ENCODE results near the gene BEND2. TPM values are rescaled to one million over a fixed set of nuclear protein-coding genes. Genes with fewer than 3 reads are reported as not detected.

The BEND2 gene
- total RNA-seq, 3 donors from 2014 or later (not counting 1 experiment from before 2014, with no cell fraction given) = 0.16 to 1.3 (median 0.48) TPM

- intact Hi-C loops (cut with micrococcal nuclease) = no loop called here
- 94% methylated on average over 3 of the region's 4 CpGs for WGBS (ENCODE audit: insufficient coverage)
Observed at GRCh38 chrX:18166068-18166467, 54.6 kb downstream of the BEND2 start.

GRCh38 chrX:18160369-18160768, 60.3 kb downstream of the BEND2 start:
- Mint-ChIP-seq H3K4me3 (no peak overlapping the region), H3K36me3 (no peaks in the 10 kb centered on the region), H3K27ac (no peak overlapping the region), H3K4me1 (no peaks in the 10 kb centered on the region), H3K27me3 (ENCODE audit: low read depth in 2 of 2) (no peaks in the 10 kb centered on the region), H3K9me3 (peaks cover 0 to 7% of the 10 kb centered on the region in 2 donors)
- H3K27me3 ChIP-seq (ENCODE audit: control insufficient read depth, insufficient read depth, low read length) = no peaks in the 10 kb centered on the region
- H3K36me3 ChIP-seq (ENCODE audit: control insufficient read depth, insufficient read depth, low read length) = no peaks in the 10 kb centered on the region
- H3K27ac ChIP-seq (ENCODE audit: low read length) = no peak overlapping the region
- 94% methylated on average over 4 of the region's 4 CpGs for WGBS (ENCODE audit: insufficient coverage)
- H3K4me3 ChIP-seq (ENCODE audit: low read length) = no peak overlapping the region
- intact Hi-C loops (cut with micrococcal nuclease) = no loop called here
- TF ChIP-seq CTCF (IDR thresholded peaks at IDR 0.05) = no peak
- DNase-seq = no peak
- no peak for ATAC-seq
- H3K9me3 ChIP-seq (ENCODE audit: control insufficient read depth, insufficient read depth, low read length) = no peaks in the 10 kb centered on the region
- no peaks in the 10 kb centered on the region for H3K4me1 ChIP-seq (ENCODE audit: control insufficient read depth, insufficient read depth, low read length)

More at GRCh38 chrX:18166068-18166467, 54.6 kb downstream of the BEND2 start:
- Mint-ChIP-seq H3K27me3 (ENCODE audit: low read depth in 2 of 2) (no peaks in the 10 kb centered on the region), H3K9me3 (no peaks in the 10 kb centered on the region), H3K36me3 (no peaks in the 10 kb centered on the region), H3K4me3 (no peak overlapping the region), H3K27ac (no peak overlapping the region), H3K4me1 (no peaks in the 10 kb centered on the region)
- no peak overlapping the region for H3K4me3 ChIP-seq (ENCODE audit: low read length)
- H3K27me3 ChIP-seq (ENCODE audit: control insufficient read depth, insufficient read depth, low read length) = no peaks in the 10 kb centered on the region
- H3K27ac ChIP-seq (ENCODE audit: low read length) = no peak overlapping the region
- no peaks in the 10 kb centered on the region for H3K36me3 ChIP-seq (ENCODE audit: control insufficient read depth, insufficient read depth, low read length)
- no peak for TF ChIP-seq CTCF (IDR thresholded peaks at IDR 0.05)
- ATAC-seq (no peak), DNase-seq (no peak)
- no peaks in the 10 kb centered on the region for H3K9me3 ChIP-seq (ENCODE audit: control insufficient read depth, insufficient read depth, low read length)
- no peaks in the 10 kb centered on the region for H3K4me1 ChIP-seq (ENCODE audit: control insufficient read depth, insufficient read depth, low read length)

GRCh38 chrX:18158963-18159362, 61.7 kb downstream of the BEND2 start:
- Mint-ChIP-seq H3K4me3 (no peak overlapping the region), H3K36me3 (no peaks in the 10 kb centered on the region), H3K27ac (no peak overlapping the region), H3K27me3 (ENCODE audit: low read depth in 2 of 2) (no peaks in the 10 kb centered on the region), H3K9me3 (peaks cover 0 to 7% of the 10 kb centered on the region in 2 donors), H3K4me1 (no peaks in the 10 kb centered on the region)
- 80% methylated on average over 1 of the region's 2 CpGs for whole genome bisulfite sequencing (ENCODE audit: insufficient coverage)
- Histone ChIP-seq H3K4me1 (ENCODE audit: control insufficient read depth, insufficient read depth, low read length) (no peaks in the 10 kb centered on the region), H3K27me3 (ENCODE audit: control insufficient read depth, insufficient read depth, low read length) (no peaks in the 10 kb centered on the region), H3K9me3 (ENCODE audit: control insufficient read depth, insufficient read depth, low read length) (no peaks in the 10 kb centered on the region), H3K4me3 (ENCODE audit: low read length) (no peak overlapping the region), H3K27ac (ENCODE audit: low read length) (no peak overlapping the region), H3K36me3 (ENCODE audit: control insufficient read depth, insufficient read depth, low read length) (no peaks in the 10 kb centered on the region)
- intact Hi-C loops (cut with micrococcal nuclease) = no loop called here
- TF ChIP-seq CTCF (IDR thresholded peaks at IDR 0.05) = no peak
- ATAC-seq = no peak
- DNase-seq = no peak

GRCh38 chrX:18151649-18152048, 69.0 kb downstream of the BEND2 start:
- no peaks in the 10 kb centered on the region for H3K36me3 ChIP-seq (ENCODE audit: control insufficient read depth, insufficient read depth, low read length)
- Mint-ChIP-seq H3K4me1 (no peaks in the 10 kb centered on the region), H3K9me3 (peaks cover 0 to 3% of the 10 kb centered on the region in 2 donors), H3K27ac (no peak overlapping the region), H3K4me3 (no peak overlapping the region), H3K36me3 (no peaks in the 10 kb centered on the region), H3K27me3 (ENCODE audit: low read depth in 2 of 2) (peaks cover 0 to 3% of the 10 kb centered on the region in 2 donors)
- DNase-seq = no peak
- ATAC-seq = no peak
- H3K9me3 ChIP-seq (ENCODE audit: control insufficient read depth, insufficient read depth, low read length) = no peaks in the 10 kb centered on the region
- no peak overlapping the region for H3K27ac ChIP-seq (ENCODE audit: low read length)
- no peaks in the 10 kb centered on the region for H3K27me3 ChIP-seq (ENCODE audit: control insufficient read depth, insufficient read depth, low read length)
- no peak for TF ChIP-seq CTCF (IDR thresholded peaks at IDR 0.05)
- H3K4me3 ChIP-seq (ENCODE audit: low read length) = no peak overlapping the region
- no CpG with 5 or more reads among the region's 1 CpG for WGBS (ENCODE audit: insufficient coverage)
- no peaks in the 10 kb centered on the region for H3K4me1 ChIP-seq (ENCODE audit: control insufficient read depth, insufficient read depth, low read length)
- intact Hi-C loops (cut with micrococcal nuclease) = no loop called here
